Erythroblast (primary cell): ENCODE data around the gene CAPZA2.

Experiments used
- GATA1 ChIP-seq: IDR thresholded peaks from 2 replicates; pipeline ENCODE4 v1.6.1; 2011; ENCODE audit warnings: low read depth, mild to moderate bottlenecking, control low read depth, low read length, moderate library complexity
- POLR2A ChIP-seq: IDR thresholded peaks from 2 replicates; pipeline ENCODE4 v1.6.1; 2011; ENCODE audit warnings: mild to moderate bottlenecking, low read length

- TF ChIP-seq POLR2A (no peak), GATA1 (no peak)
These were observed 89.2 kb downstream of the CAPZA2 start for GRCh38 chr7:116951366-116952292.
